Rectal smooth muscle tissue (tissue), 1 donor: Measurements from ENCODE around the gene TNXB.
"Not testable (repeated sequence)": the region's sequence is repeated elsewhere in the genome, so short reads cannot be mapped to it uniquely, and the experiment has no call there.

Experiments
- H3K27ac ChIP-seq: one replicate; pipeline ENCODE4 v1.7.0; 2013; ENCODE audit warnings: low read depth, low read length, inconsistent platforms
- H3K27me3 ChIP-seq: one replicate; pipeline ENCODE4 v1.7.0; 2013; ENCODE audit warnings: low read length; ENCODE audit not compliant: control insufficient read depth, insufficient read depth
- H3K36me3 ChIP-seq: one replicate; pipeline ENCODE4 v1.7.0; 2013; ENCODE audit warnings: low read length; ENCODE audit not compliant: control insufficient read depth, insufficient read depth
- H3K4me1 ChIP-seq: one replicate; pipeline ENCODE4 v1.7.0; 2013; ENCODE audit warnings: low read length; ENCODE audit not compliant: control insufficient read depth, insufficient read depth
- H3K4me3 ChIP-seq: one replicate; pipeline ENCODE4 v1.7.0; 2013; ENCODE audit warnings: low read length
- H3K9ac ChIP-seq: one replicate; pipeline ENCODE4 v1.7.0; 2013; ENCODE audit warnings: low read length

TNXB gene

DNA sequence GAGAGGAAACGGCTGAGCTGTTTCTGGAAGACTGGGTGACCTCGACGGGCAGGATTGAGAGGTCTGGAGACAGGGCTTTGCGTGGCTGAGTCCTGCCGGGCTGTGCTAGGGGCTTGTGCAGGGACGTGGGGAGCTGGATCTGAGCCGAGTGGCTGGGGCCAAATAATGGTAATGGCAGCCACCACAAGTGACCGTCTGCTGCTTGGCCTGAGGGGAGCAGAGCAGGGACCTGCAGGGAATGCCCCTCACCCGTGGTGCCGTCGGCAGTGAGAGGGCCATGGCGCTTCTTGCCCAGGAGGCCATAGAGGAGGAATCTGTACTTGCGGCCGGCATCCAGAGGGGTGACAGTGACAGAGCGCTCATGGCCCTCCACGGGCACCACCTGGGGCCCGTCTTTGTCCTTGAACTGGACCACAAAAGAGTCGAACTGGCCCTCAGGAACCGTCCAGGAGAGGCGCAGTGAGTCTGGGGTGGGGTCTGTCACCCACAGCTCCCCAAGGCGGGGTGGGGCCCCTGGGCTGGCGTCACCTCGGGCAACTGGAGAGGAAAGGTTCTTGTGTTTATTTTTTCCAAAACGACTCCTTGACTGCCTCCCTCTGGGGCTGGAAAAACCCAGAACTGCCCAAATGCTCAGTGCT is 39.1 kb downstream of the TNXB start:
- no peak overlapping the region for H3K4me3 ChIP-seq
- H3K27me3 ChIP-seq = no peaks in the 10 kb centered on the region
- no peak overlapping the region for H3K9ac ChIP-seq
- peaks cover 4% of the 10 kb centered on the region for H3K36me3 ChIP-seq
- H3K4me1 ChIP-seq = no peaks in the 10 kb centered on the region
- H3K27ac ChIP-seq = no peak overlapping the region

DNA sequence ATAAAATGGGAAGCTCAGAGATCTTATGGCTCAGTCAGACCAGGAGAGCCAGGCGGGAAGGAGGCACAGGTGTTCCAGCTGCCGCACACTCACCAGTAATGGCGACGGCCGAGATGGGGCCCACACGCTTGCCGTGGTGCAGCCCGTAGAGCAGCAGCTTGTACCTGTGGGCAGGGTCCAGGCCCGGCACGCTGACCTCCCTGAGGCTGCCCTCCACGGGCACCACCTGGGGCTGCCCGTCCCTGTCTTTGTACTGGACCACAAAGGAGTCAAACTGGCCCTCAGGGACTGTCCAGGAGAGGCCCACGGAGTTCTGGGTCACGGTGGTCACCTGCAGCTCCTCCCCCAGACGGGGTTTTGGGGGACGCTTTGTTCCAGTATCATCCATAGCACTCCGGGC is 39.7 kb downstream of the TNXB start:
- Histone ChIP-seq H3K27me3 (no peaks in the 10 kb centered on the region), H3K36me3 (peaks cover 7% of the 10 kb centered on the region), H3K27ac (no peak overlapping the region), H3K9ac (no peak overlapping the region), H3K4me3 (no peak overlapping the region), H3K4me1 (no peaks in the 10 kb centered on the region)

DNA sequence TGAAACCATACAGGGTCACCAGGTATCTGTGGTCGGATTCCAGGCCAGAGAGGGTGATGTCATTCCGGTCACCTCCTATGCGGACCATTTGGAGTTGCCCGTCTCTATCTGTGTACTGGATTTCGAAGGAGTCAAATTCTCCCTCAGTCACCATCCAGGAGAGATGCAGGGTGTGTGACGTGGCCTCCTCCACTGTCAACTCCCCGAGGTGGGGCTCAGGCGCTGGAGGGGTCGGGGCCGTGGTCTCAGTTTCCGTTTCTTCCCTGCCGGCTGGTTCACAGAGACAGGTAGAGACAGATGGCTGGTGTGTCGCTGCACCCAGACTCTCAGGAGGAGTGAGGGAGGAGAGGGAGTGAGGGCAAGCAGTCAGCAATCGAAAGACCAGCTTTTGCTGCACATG is 40.3 kb downstream of the TNXB start:
- Histone ChIP-seq H3K4me3 (no peak overlapping the region), H3K9ac (no peak overlapping the region), H3K27me3 (no peaks in the 10 kb centered on the region), H3K4me1 (no peaks in the 10 kb centered on the region), H3K27ac (no peak overlapping the region), H3K36me3 (peaks cover 8% of the 10 kb centered on the region)

DNA sequence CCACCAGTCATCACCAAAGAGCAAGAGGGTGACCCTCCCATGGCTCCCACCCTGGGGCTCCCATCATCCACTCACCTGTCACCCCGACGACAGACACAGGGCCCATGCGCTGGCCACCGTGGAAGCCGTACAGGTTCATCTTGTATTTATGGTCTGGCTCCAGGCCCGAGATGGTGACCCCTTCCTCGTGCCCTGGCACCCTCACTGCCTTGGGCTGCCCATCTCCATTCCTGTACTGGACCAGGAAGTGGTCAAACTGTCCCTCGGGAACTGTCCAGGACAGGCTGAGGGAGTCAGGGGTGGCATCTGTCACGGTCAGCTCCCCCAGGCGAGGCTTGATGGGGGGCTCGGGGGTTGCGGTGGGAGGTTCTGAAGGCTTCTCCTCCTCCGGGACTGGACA is 40.8 kb downstream of the TNXB start:
- H3K4me3 ChIP-seq, H3K27me3 ChIP-seq, H3K36me3 ChIP-seq, H3K4me1 ChIP-seq, H3K9ac ChIP-seq, H3K27ac ChIP-seq: not testable (repeated sequence)

DNA sequence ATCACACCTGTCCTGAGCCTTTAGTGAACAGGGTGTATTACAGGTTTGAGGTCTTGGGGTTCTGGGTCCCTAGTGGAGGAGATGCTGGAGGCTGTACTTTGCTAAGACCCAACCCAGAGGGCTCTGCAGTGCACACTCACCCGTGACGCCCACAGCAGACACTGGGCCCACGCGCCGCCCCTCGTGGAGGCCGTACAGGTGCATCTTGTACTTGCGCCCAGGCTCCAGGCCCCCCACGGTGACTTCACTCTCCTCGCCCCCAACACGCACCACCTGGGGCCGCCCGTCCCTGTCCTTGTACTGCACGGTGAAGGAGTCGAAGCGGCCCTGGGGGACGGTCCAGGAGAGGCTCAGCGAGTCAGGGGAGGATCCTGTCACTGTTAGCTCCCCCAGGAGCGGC is 41.6 kb downstream of the TNXB start:
- not testable (repeated sequence) for H3K4me3 ChIP-seq, H3K9ac ChIP-seq, H3K27me3 ChIP-seq, H3K36me3 ChIP-seq, H3K4me1 ChIP-seq, H3K27ac ChIP-seq

DNA sequence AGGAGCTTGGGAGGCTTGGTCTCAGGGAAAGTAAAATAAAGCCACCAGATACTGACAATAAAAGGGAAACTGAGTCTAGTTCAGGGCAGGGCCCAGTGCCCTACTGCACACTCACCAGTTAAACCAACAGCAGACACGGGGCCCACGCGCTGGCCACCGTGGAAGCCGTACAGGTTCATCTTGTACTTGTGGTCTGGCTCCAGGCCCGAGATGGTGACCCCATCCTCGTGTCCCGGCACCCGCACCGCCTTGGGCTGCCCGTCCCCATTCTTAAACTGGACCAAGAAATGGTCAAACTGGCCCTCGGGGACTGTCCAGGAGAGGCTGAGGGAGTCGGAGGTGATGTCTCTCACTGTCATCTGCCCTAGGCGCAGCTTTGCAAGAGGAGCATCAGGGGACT is 44.4 kb downstream of the TNXB start:
- Histone ChIP-seq H3K27ac (no peak overlapping the region), H3K27me3 (no peaks in the 10 kb centered on the region), H3K36me3 (peaks cover 12% of the 10 kb centered on the region), H3K4me3 (no peak overlapping the region), H3K4me1 (no peaks in the 10 kb centered on the region), H3K9ac (no peak overlapping the region)

DNA sequence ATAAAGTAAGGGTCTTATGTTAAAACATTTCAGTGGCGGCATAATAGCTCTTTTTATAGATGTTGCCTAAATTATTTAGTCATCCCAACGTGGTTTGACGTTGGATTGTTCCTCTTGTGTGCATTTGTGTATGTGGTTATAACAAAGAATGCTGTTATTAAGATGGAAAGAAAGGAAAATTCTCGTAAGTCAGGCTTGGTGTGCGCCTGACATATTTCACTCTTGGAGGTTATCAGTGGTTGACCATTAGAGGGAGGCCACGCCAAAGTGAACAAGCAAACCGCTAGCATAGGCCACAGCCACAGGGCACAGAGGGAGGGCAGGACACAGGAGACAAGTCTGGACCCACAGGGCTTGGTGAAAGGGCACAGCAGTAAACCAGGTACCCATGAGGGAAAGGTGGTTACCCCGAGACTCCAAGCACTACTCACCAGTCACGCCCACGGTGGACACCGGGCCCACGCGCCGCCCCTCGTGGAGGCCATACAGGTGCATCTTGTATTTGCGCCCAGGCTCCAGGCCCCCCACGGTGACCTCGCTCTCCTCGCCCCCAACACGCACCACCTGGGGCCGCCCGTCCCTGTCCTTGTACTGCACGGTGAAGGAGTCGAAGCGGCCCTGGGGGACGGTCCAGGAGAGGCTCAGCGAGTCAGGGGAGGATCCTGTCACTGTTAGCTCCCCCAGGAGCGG is 48.0 kb downstream of the TNXB start:
- Histone ChIP-seq H3K36me3 (peaks cover 10% of the 10 kb centered on the region), H3K27ac (no peak overlapping the region), H3K9ac (no peak overlapping the region)

DNA sequence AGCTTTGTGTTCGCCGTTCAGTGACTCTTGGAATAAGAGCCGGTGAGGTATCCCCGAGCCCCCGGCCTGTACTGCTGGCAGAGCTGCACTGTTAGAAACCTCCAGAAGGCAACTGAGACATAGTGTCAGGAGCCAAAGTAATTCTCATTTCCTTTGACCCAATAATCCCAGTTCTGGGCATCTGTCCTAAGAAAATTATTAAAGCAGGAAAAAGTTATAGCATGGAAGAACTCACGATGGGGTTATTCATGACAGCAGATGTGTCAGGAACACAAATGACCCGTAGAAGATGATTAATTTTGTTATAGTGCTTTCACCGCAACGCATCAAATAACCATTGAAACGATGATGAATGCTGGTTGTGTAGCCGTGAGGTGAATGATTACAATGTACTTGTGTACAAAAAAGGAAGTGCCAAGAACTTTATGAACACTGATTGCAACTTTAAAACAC is 50.6 kb downstream of the TNXB start:
- peaks cover 6% of the 10 kb centered on the region for H3K36me3 ChIP-seq
- H3K27ac ChIP-seq = no peak overlapping the region
- peaks cover 2% of the 10 kb centered on the region for H3K27me3 ChIP-seq
- no peak overlapping the region for H3K4me3 ChIP-seq
- H3K4me1 ChIP-seq = no peaks in the 10 kb centered on the region
- H3K9ac ChIP-seq = no peak overlapping the region

More for the DNA sequence above, 48.0 kb downstream of the TNXB start:
- no peaks in the 10 kb centered on the region for H3K27me3 ChIP-seq
- H3K4me3 ChIP-seq = no peak overlapping the region
- H3K4me1 ChIP-seq = no peaks in the 10 kb centered on the region

DNA sequence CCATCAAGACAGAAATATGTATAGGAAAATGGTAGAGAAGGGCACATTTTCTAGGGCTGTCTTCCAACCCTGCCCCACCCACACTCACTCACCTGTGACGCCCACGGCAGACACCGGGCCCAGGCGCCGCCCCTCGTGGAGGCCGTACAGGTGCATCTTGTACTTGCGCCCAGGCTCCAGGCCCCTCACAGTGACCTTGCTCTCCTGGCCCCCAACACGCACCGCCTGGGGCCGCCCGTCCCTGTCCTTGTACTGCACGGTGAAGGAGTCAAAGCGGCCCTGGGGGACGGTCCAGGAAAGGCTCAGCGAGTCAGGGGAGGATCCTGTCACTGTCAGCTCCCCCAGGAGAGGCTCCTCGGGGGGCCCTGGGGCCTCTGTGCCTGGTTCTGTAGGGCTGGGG is 51.2 kb downstream of the TNXB start:
- Histone ChIP-seq H3K27ac (no peak overlapping the region), H3K4me1 (no peaks in the 10 kb centered on the region), H3K36me3 (peaks cover 6% of the 10 kb centered on the region), H3K27me3 (peaks cover 2% of the 10 kb centered on the region), H3K4me3 (no peak overlapping the region), H3K9ac (no peak overlapping the region)

DNA sequence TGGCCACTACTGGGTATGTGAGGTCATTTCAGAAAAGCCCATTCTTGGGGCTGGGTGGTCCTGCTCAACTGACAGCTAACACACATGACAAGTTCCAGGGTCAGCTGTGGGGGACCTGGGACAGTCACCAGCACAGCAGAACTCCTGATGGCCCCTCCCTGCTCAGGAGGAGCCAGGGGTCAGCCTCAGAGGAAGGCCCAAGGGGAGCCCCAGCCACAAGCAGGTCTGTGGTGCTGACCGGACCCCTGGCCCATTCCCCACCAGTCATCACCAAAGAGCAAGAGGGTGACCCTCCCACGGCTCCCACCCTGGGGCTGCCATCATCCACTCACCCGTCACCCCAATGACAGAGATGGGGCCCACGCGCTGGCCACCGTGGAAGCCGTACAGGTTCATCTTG is 52.9 kb downstream of the TNXB start:
- Histone ChIP-seq H3K4me1 (no peaks in the 10 kb centered on the region), H3K4me3 (no peak overlapping the region), H3K27ac (no peak overlapping the region), H3K27me3 (peaks cover 2% of the 10 kb centered on the region), H3K36me3 (peaks cover 3% of the 10 kb centered on the region), H3K9ac (no peak overlapping the region)

DNA sequence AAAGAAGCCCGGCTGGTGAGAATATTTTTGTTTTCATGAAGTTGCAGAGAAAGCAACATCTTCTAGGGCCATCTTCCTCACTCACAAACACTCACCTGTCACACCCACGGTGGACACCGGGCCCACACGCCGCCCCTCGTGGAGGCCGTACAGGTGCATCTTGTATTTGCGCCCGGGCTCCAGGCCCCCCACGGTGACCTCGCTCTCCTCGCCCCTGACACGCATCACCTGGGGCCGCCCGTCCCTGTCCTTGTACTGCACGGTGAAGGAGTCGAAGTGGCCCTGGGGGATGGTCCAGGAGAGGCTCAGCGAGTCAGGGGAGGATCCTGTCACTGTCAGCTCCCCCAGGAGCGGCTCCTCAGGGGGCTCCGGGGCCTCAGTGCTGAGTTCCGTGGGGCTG is 53.4 kb downstream of the TNXB start:
- not testable (repeated sequence) for H3K27ac ChIP-seq

DNA sequence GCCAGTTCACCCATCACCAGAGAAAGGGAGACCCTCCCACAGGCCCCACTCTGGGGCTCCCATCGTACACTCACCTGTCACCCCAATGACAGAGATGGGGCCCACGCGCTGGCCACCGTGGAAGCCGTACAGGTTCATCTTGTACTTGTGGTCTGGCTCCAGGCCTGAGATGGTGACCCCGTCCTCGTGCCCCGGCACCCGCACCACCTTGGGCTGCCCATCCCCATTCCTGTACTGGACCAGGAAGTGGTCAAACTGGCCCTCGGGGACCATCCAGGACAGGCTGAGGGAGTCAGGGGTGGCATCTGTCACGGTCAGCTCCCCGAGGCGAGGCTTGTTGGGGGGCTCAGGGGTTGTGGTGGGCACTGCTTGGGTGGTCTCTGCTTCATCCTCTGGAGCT is 55.8 kb downstream of the TNXB start:
- not testable (repeated sequence) for H3K36me3 ChIP-seq, H3K27ac ChIP-seq, H3K4me1 ChIP-seq, H3K9ac ChIP-seq, H3K4me3 ChIP-seq, H3K27me3 ChIP-seq

More for the DNA sequence above, 53.4 kb downstream of the TNXB start:
- H3K36me3 ChIP-seq, H3K27me3 ChIP-seq, H3K4me1 ChIP-seq, H3K4me3 ChIP-seq, H3K9ac ChIP-seq: not testable (repeated sequence)

DNA sequence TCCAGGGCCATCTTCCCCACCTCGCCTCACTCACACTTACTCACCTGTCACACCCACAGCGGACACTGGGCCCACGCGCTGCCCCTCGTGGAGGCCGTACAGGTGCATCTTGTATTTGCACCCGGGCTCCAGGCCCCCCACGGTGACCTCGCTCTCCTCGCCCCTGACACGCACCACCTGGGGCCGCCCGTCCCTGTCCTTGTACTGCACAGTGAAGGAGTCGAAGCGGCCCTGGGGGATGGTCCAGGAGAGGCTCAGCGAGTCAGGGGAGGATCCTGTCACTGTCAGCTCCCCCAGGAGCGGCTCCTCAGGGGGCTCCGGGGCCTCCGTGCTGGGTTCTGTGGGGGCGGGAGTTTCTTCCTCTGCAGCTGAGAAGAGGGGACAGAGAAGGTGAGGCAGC is 56.5 kb downstream of the TNXB start:
- not testable (repeated sequence) for H3K4me3 ChIP-seq, H3K27me3 ChIP-seq, H3K9ac ChIP-seq, H3K27ac ChIP-seq, H3K36me3 ChIP-seq, H3K4me1 ChIP-seq
